Pancreas (tissue), 10 donors: ENCODE results near the gene F11. TPM values are rescaled to one million over a fixed set of nuclear protein-coding genes. Genes with fewer than 3 reads are reported as not detected.

Source experiments
- ATAC-seq, 4 donors: fragments of 200-7000 bp; cut with Tn5 transposase; one replicate each; pipeline versions ENCODE4 v1.8.0 to v1.9.1; 2020; ENCODE audit warnings: mild to moderate bottlenecking in 4 of 4, moderate library complexity in 4 of 4
- DNase-seq, 6 donors: peaks; one replicate each; pipeline ENCODE4 v3.0.0-alpha.2; 2020
- FAIRE-seq: peaks from 2 replicates; lab custom pipeline; 2012; peaks lifted over from hg19 to GRCh38; lab: Jason Lieb, UNC
- H3K27ac ChIP-seq, 4 donors: fragments of 200-600 bp; sonication (generic); 1 replicate in 3 of 4; 2 replicates in 1 of 4; pipeline versions ENCODE4 v1.5.0 to v1.8.0; 2020
- H3K27me3 ChIP-seq, 4 donors: fragments of 200-600 bp; one replicate each; pipeline ENCODE4 v1.8.0; 2021
- H3K36me3 ChIP-seq, 3 donors: fragments of 200-600 bp; sonication (generic) in 1 of 3; one replicate each; pipeline versions ENCODE4 v1.5.0 to v1.8.0; 2020 to 2021
- H3K4me1 ChIP-seq, 3 donors: fragments of 200-600 bp; one replicate each; pipeline ENCODE4 v1.8.0; 2021
- H3K4me3 ChIP-seq, 4 donors: fragments of 200-600 bp; sonication (generic) in 2 of 4; one replicate each; pipeline versions ENCODE4 v1.5.0 to v1.8.0; 2020 to 2021
- H3K9me3 ChIP-seq, 4 donors: fragments of 200-600 bp; one replicate each; pipeline ENCODE4 v1.8.0; 2021
- CTCF ChIP-seq, 4 donors: fragments of 200-600 bp; sonication (generic) in 3 of 4; IDR thresholded peaks; one replicate each; pipeline versions ENCODE4 v1.5.0 to v1.8.0; 2021; ENCODE audit warnings: antibody characterized with exemption in 4 of 4
- WGBS, 2 donors: extraction: QIAGEN DNeasy Blood & Tissue Kit; methylation state at CpG; one replicate each; pipeline ENCODE4 v1.1.7; 2013; 5-methylcytosine and 5-hydroxymethylcytosine counted together
- intact Hi-C, 3 donors: fragments of 100-400 bp; cut with DNase I; formaldehyde crosslinking; loops; one replicate each; pipeline versions ENCODE4 v1.11.1 to v1.14.2; 2022
- polyA plus RNA-seq, 2 donors: library from polyadenylated mRNA; stranded (reverse); fragments of 200-250 nt; gene quantifications; one replicate each; pipeline ENCODE4 v1.2.3, GENCODE V29; 2013
- total RNA-seq, 6 donors: library from RNA; stranded (reverse); fragmentation: NEBNext Ultra II Directional in 4 of 6; extraction: Animal tissue kit (Norgen Biotek cat#: 25700) in 4 of 6; gene quantifications; one replicate each; pipeline versions ENCODE4 v1.2.1 to v1.2.4, GENCODE V29; 2021 to 2023
- donor health status: healthy with polysubstance abuse.
- donor health status: DM: no; HTN: no; CAD: no; lungs with moderate emphysema.
- donor health status: DM: no; HTN: no; CAD: no.
- donor health status: control.
- donor health status: control.
- donor health status: Bipolar disorder and iron deficiency.
- donor health status: DM: yes; HTN: yes; CAD: no.
- donor health status: DM: no; HTN: no; CAD: no.
- donor health status: DM: no; HTN: no; CAD: no.
- donor health status: DM: yes; HTN: yes; CAD: no.

F11 gene
- total and polyA plus RNA-seq, 8 donors: 10.2 to 65.3 (median 31.4) TPM

DNA sequence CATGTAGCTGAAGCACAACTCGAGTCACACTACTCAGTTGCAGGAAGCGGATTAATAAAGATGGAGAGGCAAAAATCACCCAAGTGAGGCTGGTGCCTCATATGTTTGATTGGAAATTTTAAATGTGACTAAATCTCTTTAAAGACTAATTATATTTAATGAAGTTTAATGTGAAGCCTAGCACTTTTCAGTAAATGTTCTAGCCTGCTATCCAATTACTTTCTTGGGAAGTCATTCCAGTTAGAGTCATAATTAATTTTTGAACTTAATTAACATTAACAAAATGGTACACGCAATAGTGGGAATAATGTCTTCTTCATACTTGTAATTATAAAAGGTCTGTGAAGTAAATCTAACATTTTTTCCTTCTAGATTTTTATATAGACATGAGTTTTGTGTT is 20.6 kb downstream of the F11 start:
- FAIRE-seq (no peak), DNase-seq (no peak), ATAC-seq (no peak)
- TF ChIP-seq CTCF (IDR thresholded peaks at IDR 0.05): no peak
- 93 to 97% methylated on average over 3 of the region's 3 CpGs for WGBS, 2 donors
- Histone ChIP-seq H3K27ac (no peak overlapping the region), H3K27me3 (no peaks in the 10 kb centered on the region), H3K9me3 (no peaks in the 10 kb centered on the region), H3K4me3 (no peak overlapping the region), H3K36me3 (peaks cover 0 to 5% (median 0%) of the 10 kb centered on the region in 3 donors), H3K4me1 (no peaks in the 10 kb centered on the region)
- intact Hi-C loops: no loop called here

GRCh38 chr4:186291256-186291890 is 25.4 kb downstream of the F11 start:
- ATAC-seq: no peak
- Histone ChIP-seq H3K4me3 (no peak overlapping the region), H3K36me3 (no peaks in the 10 kb centered on the region), H3K4me1 (peaks cover 0 to 1% (median 0%) of the 10 kb centered on the region in 3 donors), H3K27me3 (no peaks in the 10 kb centered on the region), H3K27ac (no peak overlapping the region), H3K9me3 (no peaks in the 10 kb centered on the region)
- intact Hi-C loops: no loop called here
- FAIRE-seq: no peak
- 69 to 78% methylated on average over 10 of the region's 10 CpGs for WGBS, 2 donors
- no peak for TF ChIP-seq CTCF (IDR thresholded peaks at IDR 0.05)
- DNase-seq: no peak

DNA sequence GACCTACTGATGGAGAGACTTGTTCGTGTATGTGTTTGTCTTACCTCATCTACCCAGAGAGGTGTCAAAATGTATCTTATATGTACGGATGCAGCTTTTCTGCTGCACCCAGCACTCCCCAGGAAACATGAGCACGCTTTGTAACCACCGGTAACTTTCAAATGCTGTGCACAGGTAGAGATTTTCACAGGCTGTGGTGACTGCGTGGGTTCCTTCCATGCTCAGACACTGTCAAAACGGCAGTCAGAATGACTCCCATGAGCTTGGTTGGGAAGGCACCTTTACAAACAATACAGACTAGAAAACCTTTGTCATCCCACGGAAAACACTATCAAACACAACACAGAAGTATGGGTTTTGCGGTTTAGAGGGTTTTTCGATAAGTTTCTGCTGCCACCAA is 28.2 kb downstream of the F11 start:
- no peak overlapping the region for H3K4me3 ChIP-seq
- no peaks in the 10 kb centered on the region for H3K9me3 ChIP-seq
- WGBS, 2 donors: 69 to 70% methylated on average over 9 of the region's 9 CpGs
- ATAC-seq (no peak), DNase-seq (no peak), FAIRE-seq (no peak)
- H3K27me3 ChIP-seq: no peaks in the 10 kb centered on the region
- H3K36me3 ChIP-seq: no peaks in the 10 kb centered on the region
- intact Hi-C loops: no loop called here
- H3K4me1 ChIP-seq: peaks cover 0 to 5% (median 0%) of the 10 kb centered on the region in 3 donors
- H3K27ac ChIP-seq: no peak overlapping the region
- TF ChIP-seq CTCF (IDR thresholded peaks at IDR 0.05): no peak

GRCh38 chr4:186296481-186296880 is 30.5 kb downstream of the F11 start:
- H3K4me3 ChIP-seq: peak overlapping the region in 1 of 4 donors; percentile 10
- H3K27me3 ChIP-seq: no peaks in the 10 kb centered on the region
- H3K36me3 ChIP-seq: no peaks in the 10 kb centered on the region
- no peak for FAIRE-seq
- 28 to 32% methylated on average over 4 of the region's 4 CpGs for WGBS, 2 donors
- H3K27ac ChIP-seq: peak overlapping the region in 1 of 4 donors; percentile 33
- peaks cover 0 to 5% (median 0%) of the 10 kb centered on the region in 3 donors for H3K4me1 ChIP-seq
- peak in 3 of 4 donors; percentile 52 to 72 (median 65) for ATAC-seq
- no peaks in the 10 kb centered on the region for H3K9me3 ChIP-seq
- intact Hi-C loops: loop anchor here in 2 of 3 donors (5.0 kb wide), 1 partner anchor 291 kb away; no protein-coding TSS in a partner anchor
- no peak for TF ChIP-seq CTCF (IDR thresholded peaks at IDR 0.05)
- DNase-seq: peak in 2 of 6 donors; percentile 27 to 28
